ENCODE results near the gene AKIP1.

DNA sequence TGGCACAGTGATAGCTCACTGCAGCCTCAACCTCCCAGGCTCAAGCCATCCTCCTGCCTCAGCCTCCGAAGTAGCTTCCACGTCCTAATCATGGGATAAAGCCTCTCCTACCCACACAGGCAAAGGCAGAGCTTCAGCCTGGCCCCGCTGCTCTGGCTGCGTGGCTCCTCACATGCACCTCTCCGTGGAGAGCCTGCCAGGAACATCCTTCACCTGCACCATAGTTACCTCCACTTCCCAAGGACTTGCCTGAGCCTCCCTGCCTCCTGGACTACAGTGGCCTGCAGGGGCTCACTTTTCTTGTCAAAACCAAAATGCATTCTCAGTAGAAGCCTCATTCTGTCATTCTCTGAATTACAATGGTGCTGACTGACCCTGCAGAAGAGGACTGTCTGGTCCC, 15.2 kb downstream of the AKIP1 start:
- TF ChIP-seq ZNF41 (CRISPR knock-in tag; conservative IDR thresholded peaks at IDR 0.05) (no peak), POLR2AphosphoS5 (IDR thresholded peaks at IDR 0.05; ENCODE audit: control insufficient read depth, insufficient read depth, low read depth, low read length) (no peak), CHD2 (IDR thresholded peaks at IDR 0.05; ENCODE audit: low read depth, low read length) (no peak), EWSR1 (IDR thresholded peaks at IDR 0.05; ENCODE audit: borderline replicate concordance, low read depth, partially characterized antibody) (no peak), GATAD2A (IDR thresholded peaks at IDR 0.05) (no peak), EZH2 (IDR thresholded peaks at IDR 0.05; ENCODE audit: borderline replicate concordance, low read depth, low read length) (no peak), GATAD2B (IDR thresholded peaks at IDR 0.05; ENCODE audit: borderline replicate concordance) (no peak), CREM (IDR thresholded peaks at IDR 0.05; ENCODE audit: low read depth) (no peak), BHLHE40 (IDR thresholded peaks at IDR 0.05; ENCODE audit: low read length) (no peak), RAD21 (CRISPR knock-in tag; conservative IDR thresholded peaks at IDR 0.05 in 1 of 2, IDR thresholded peaks at IDR 0.05 in 1 of 2) (no peak), BRCA1 (IDR thresholded peaks at IDR 0.05) (no peak), BRCA1 (CRISPR knock-in tag; IDR thresholded peaks at IDR 0.05) (no peak)
- TF ChIP-seq, protein P1, sequence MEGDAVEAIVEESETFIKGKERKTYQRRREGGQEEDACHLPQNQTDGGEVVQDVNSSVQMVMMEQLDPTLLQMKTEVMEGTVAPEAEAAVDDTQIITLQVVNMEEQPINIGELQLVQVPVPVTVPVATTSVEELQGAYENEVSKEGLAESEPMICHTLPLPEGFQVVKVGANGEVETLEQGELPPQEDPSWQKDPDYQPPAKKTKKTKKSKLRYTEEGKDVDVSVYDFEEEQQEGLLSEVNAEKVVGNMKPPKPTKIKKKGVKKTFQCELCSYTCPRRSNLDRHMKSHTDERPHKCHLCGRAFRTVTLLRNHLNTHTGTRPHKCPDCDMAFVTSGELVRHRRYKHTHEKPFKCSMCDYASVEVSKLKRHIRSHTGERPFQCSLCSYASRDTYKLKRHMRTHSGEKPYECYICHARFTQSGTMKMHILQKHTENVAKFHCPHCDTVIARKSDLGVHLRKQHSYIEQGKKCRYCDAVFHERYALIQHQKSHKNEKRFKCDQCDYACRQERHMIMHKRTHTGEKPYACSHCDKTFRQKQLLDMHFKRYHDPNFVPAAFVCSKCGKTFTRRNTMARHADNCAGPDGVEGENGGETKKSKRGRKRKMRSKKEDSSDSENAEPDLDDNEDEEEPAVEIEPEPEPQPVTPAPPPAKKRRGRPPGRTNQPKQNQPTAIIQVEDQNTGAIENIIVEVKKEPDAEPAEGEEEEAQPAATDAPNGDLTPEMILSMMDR (IDR thresholded peaks at IDR 0.05 in 2 of 3, conservative IDR thresholded peaks at IDR 0.05 in 1 of 3; ENCODE audit: insufficient read depth in 2 of 3, low read depth in 1 of 3, low read length in 3 of 3), result no peak
